ENCODE results near the gene PANX2.

PANX2 gene

GRCh38 chr22:50174382-50175190 lies 4.1 kb downstream of the PANX2 start:
- DNase-seq (ENCODE audit: low read depth, low spot score), result no peak
- ChIA-PET CTCF (interaction anchor here (1.4 kb wide), 1 partner anchor 10 kb away, joined by 3 read pairs; no protein-coding TSS in a partner anchor), POLR2A (interaction anchor here (0.7 kb wide), 1 partner anchor 219 kb away, joined by 3 read pairs; no protein-coding TSS in a partner anchor)
- TF ChIP-seq CTCF (IDR thresholded peaks at IDR 0.05; ENCODE audit: insufficient read depth, low read length, missing control alignments), result no peak
- no peak overlapping the region for H3K4me3 ChIP-seq (ENCODE audit: low read depth, low read length)

DNA sequence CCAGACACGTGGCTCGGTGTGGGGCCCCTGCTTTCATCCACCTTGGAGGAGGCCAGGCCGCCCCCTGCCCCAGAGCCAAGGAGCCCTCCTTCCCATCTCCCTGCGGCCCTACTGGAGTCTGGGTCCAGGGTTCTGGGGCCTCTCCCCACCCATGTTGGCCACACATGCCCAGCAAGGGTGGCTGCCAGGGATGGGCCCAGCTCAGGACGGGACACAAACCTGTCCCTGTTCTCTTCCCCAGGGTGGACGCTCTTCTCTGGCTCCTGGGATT lies 4.6 kb downstream of the PANX2 start:
- no peak overlapping the region for H3K4me3 ChIP-seq (ENCODE audit: low read depth, low read length)
- ChIA-PET CTCF (interaction anchor here (1.4 kb wide), 1 partner anchor 9 kb away, joined by 3 read pairs; no protein-coding TSS in a partner anchor), POLR2A (no interaction called here)
- no peak for DNase-seq (ENCODE audit: low read depth, low spot score)
- no peak for TF ChIP-seq CTCF (IDR thresholded peaks at IDR 0.05; ENCODE audit: insufficient read depth, low read length, missing control alignments)

DNA sequence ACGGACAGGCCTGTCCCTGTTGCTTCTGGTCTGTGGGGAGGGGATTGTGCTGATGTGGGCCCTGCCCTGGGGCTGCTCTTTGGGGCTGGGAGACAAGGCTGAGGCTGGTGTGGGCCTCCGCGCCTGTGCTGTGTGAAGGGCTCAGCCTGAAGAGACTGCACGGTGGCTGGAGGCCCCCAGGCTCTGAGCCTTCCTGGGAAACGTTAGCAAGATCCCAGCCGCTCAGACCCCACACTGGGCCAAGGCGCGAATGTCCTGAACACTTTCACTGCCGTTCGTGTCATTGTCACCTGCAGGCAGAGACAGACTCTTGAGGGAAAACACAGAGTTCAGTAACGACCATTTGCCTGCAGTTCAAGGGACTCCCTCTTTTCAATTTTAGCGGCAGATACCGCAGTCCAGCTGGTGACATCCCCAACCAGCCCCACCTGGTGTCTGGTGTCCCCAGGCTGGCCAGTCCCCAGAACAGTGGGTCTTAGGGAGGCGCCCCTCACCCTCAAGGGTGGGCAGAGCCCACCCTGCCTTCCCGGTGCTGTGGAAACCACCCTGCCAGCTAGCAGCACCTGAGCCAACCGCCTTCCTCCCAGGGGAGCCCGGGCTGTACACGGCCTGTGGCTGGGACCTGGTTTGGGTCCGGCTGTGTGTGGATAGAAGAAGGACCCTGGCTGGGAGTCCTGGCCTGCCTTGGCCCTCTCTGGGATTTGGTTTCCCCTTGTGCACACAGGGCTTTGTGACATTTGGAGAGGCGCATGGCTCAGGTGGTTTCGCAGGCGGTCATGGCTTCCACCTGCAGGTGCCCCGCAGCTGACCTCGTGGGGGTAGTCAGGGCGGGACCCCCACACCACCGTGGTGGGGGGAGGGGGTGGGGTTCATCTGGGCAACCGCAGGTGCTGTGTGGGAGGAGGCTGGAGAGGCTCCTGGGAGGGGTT lies 5.7 kb downstream of the PANX2 start:
- CTCF ChIA-PET, result no interaction called here
- POLR2A ChIA-PET, result no interaction called here
- TF ChIP-seq CTCF (IDR thresholded peaks at IDR 0.05; ENCODE audit: insufficient read depth, low read length, missing control alignments), result no peak
- no peak overlapping the region for H3K4me3 ChIP-seq (ENCODE audit: low read depth, low read length)
- no peak for DNase-seq (ENCODE audit: low read depth, low spot score)

DNA sequence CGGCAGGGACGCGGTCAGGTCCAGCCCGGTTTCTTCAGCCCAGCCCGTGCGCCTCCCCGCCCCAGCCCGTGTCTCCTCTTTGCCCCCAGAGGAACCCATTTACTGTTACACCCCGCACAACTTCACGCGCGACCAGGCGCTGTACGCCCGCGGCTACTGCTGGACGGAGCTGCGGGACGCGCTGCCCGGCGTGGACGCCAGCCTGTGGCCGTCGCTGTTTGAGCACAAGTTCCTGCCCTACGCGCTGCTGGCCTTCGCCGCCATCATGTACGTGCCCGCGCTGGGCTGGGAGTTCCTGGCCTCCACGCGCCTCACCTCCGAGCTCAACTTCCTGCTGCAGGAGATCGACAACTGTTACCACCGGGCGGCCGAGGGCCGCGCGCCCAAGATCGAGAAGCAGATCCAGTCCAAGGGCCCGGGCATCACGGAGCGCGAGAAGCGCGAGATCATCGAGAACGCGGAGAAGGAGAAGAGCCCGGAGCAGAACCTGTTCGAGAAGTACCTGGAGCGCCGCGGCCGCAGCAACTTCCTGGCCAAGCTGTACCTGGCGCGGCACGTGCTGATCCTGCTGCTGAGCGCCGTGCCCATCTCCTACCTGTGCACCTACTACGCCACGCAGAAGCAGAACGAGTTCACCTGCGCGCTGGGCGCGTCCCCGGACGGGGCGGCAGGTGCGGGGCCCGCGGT lies 6.5 kb downstream of the PANX2 start:
- no peak for TF ChIP-seq CTCF (IDR thresholded peaks at IDR 0.05; ENCODE audit: insufficient read depth, low read length, missing control alignments)
- ChIA-PET POLR2A (no interaction called here), CTCF (no interaction called here)
- DNase-seq (ENCODE audit: low read depth, low spot score), result no peak
- no peak overlapping the region for H3K4me3 ChIP-seq (ENCODE audit: low read depth, low read length)

- ChIA-PET POLR2A (no interaction called here), CTCF (no interaction called here)
- H3K4me3 ChIP-seq (ENCODE audit: low read depth, low read length), result no peak overlapping the region
- DNase-seq (ENCODE audit: low read depth, low spot score), result no peak
- TF ChIP-seq CTCF (IDR thresholded peaks at IDR 0.05; ENCODE audit: insufficient read depth, low read length, missing control alignments), result no peak
These were observed 7.3 kb downstream of the PANX2 start for GRCh38 chr22:50177537-50178470.

Measured in AG04449 (cell line).